Peyer's patch (tissue), 4 donors: Measurements from ENCODE around the gene TNFRSF19.

Experiments used
- POLR2A ChIP-seq, 2 donors: fragments of 450-650 bp; IDR thresholded peaks; one replicate each; pipeline ENCODE4 v1.5.1; 2017; ENCODE audit warnings: antibody characterized with exemption in 2 of 2, mild to moderate bottlenecking in 2 of 2, moderate library complexity in 2 of 2
- TF ChIP-seq, protein P1 (sequence below), 6 experiments: fragments of 450-650 bp in 4 of 6; fragments of 200-600 bp in 2 of 6; sonication (generic) in 1 of 6; IDR thresholded peaks; one replicate each; pipeline ENCODE4 v1.5.1; 2017 to 2019; ENCODE audit warnings: antibody characterized with exemption in 6 of 6, mild to moderate bottlenecking in 3 of 6, moderate library complexity in 1 of 6

DNA sequence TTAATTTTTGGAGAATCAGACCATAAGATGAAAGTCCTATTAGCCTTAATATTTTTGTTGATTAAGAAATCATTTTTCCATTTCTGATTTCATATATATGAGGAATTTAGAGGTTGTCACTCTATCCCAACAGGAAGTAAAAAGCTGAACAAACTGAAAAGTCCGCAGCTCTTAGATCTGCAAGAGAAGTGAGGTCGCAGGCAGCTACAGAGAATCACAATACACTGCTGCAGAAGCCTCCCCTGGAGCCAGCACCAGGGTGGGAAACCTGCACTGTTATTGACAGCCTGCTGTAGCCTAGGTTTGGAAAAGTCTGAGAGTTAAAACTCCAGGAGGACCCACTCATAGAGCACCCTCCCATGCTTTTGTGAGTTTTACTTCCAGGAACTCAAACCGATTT is 29.9 kb downstream of the TNFRSF19 start:
- TF ChIP-seq, protein P1, sequence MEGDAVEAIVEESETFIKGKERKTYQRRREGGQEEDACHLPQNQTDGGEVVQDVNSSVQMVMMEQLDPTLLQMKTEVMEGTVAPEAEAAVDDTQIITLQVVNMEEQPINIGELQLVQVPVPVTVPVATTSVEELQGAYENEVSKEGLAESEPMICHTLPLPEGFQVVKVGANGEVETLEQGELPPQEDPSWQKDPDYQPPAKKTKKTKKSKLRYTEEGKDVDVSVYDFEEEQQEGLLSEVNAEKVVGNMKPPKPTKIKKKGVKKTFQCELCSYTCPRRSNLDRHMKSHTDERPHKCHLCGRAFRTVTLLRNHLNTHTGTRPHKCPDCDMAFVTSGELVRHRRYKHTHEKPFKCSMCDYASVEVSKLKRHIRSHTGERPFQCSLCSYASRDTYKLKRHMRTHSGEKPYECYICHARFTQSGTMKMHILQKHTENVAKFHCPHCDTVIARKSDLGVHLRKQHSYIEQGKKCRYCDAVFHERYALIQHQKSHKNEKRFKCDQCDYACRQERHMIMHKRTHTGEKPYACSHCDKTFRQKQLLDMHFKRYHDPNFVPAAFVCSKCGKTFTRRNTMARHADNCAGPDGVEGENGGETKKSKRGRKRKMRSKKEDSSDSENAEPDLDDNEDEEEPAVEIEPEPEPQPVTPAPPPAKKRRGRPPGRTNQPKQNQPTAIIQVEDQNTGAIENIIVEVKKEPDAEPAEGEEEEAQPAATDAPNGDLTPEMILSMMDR (IDR thresholded peaks at IDR 0.05) = no peak
- TF ChIP-seq POLR2A (IDR thresholded peaks at IDR 0.05) = no peak
